Prostate gland (tissue), 2 donors: ENCODE data around the gene NKTR. TPM values are rescaled to one million over a fixed set of nuclear protein-coding genes. Genes with fewer than 3 reads are reported as not detected.
"Not testable (repeated sequence)": the region's sequence is repeated elsewhere in the genome, so short reads cannot be mapped to it uniquely, and the experiment has no call there.

ENCODE experiments used
- DNase-seq: peaks from one replicate; pipeline ENCODE4 v3.0.0-alpha.2; 2019; ENCODE audit warnings: low spot score
- H3K27ac ChIP-seq, 2 donors: fragments of 200-600 bp; sonication (generic); 2 replicates each; pipeline ENCODE4 v1.5.1; 2017 to 2019
- H3K27me3 ChIP-seq: fragments of 200-600 bp; sonication (generic); replicated peaks from 2 replicates; pipeline ENCODE4 v1.5.1; 2019; ENCODE audit not compliant: insufficient read depth
- H3K36me3 ChIP-seq, 2 donors: fragments of 200-600 bp; sonication (generic); 1 replicate in 1 of 2; 2 replicates in 1 of 2; pipeline versions ENCODE4 v1.5.1 to v1.8.1; 2017 to 2019
- H3K4me1 ChIP-seq: fragments of 200-600 bp; sonication (generic); replicated peaks from 2 replicates; pipeline ENCODE4 v1.5.1; 2019
- H3K4me3 ChIP-seq, 2 donors: fragments of 200-600 bp; sonication (generic); 2 replicates each; pipeline ENCODE4 v1.5.1; 2017 to 2019
- H3K9me3 ChIP-seq: fragments of 200-600 bp; sonication (generic); 2 replicates; pipeline ENCODE4 v1.5.1; 2017
- CTCF ChIP-seq, 4 experiments: fragments of 200-600 bp in 2 of 4; fragments of 450-650 bp in 2 of 4; sonication (generic) in 2 of 4; IDR thresholded peaks; 1 replicate in 3 of 4; 2 replicates in 1 of 4; pipeline ENCODE4 v1.5.1; 2016 to 2019; ENCODE audit warnings: antibody characterized with exemption in 4 of 4, mild to moderate bottlenecking in 2 of 4, moderate library complexity in 2 of 4
- POLR2A ChIP-seq: fragments of 450-650 bp; IDR thresholded peaks from one replicate; pipeline ENCODE4 v1.6.1; 2016; ENCODE audit warnings: antibody characterized with exemption, mild to moderate bottlenecking
- POLR2AphosphoS5 ChIP-seq: sonication (generic); formaldehyde crosslinking; IDR thresholded peaks from one replicate; pipeline ENCODE4 v1.6.1; 2017; ENCODE audit warnings: antibody characterized with exemption
- WGBS: methylation state at CpG from one replicate; pipeline ENCODE4 v1.1.5; 2018; 5-methylcytosine and 5-hydroxymethylcytosine counted together
- intact Hi-C: fragments of 100-400 bp; cut with DNase I; formaldehyde crosslinking; loops from one replicate; pipeline ENCODE4 v1.14.2; 2022
- total RNA-seq, 2 donors: library from RNA; depleted of rRNA; stranded (reverse); fragments of >200 nt; gene quantifications; one replicate each; pipeline ENCODE4 v1.1.0, GENCODE V29; 2016

The NKTR gene
- 10 to 100 TPM; 42.2 to 91.6 TPM for total RNA-seq

- no peaks in the 10 kb centered on the region for H3K36me3 ChIP-seq
- peaks cover 4% of the 10 kb centered on the region for H3K4me1 ChIP-seq
- TF ChIP-seq POLR2AphosphoS5 (peak; percentile 96), CTCF (IDR thresholded peaks at IDR 0.05) (peak in 3 of 4 experiments; percentile 18 to 47 (median 29)), POLR2A (peak; percentile 79)
- H3K4me3 ChIP-seq = peak within 1 kb of the TSS; percentile 75 to 77
- intact Hi-C loops = loop anchor here (1.0 to 2.0 kb wide), 2 partner anchors 10 to 52 kb away; partner anchors contain the start of genes SS18L2 and ZBTB47
- 1% methylated on average over 32 of the region's 76 CpGs for WGBS
- no peaks in the 10 kb centered on the region for H3K27me3 ChIP-seq
- DNase-seq = peak; percentile 99
- peak within 1 kb of the TSS; percentile 92 to 96 for H3K27ac ChIP-seq
- H3K9me3 ChIP-seq = no peaks in the 10 kb centered on the region
Measured at GRCh38 chr3:42600111-42600957, at the start of gene NKTR. TSS of gene NKTR (plus strand) at chr3:42600686. CDS start at chr3:42601007, 321 bp downstream.

GRCh38 chr3:42552830-42553229 is 47.7 kb upstream of the NKTR start:
- intact Hi-C loops = no loop called here
- no peak for DNase-seq
- H3K27ac ChIP-seq = no peak overlapping the region
- no peaks in the 10 kb centered on the region for H3K27me3 ChIP-seq
- peaks cover 7% of the 10 kb centered on the region for H3K4me1 ChIP-seq
- 19% methylated on average over 1 of the region's 1 CpG for WGBS
- no peak overlapping the region for H3K4me3 ChIP-seq
- TF ChIP-seq CTCF (IDR thresholded peaks at IDR 0.05) = no peak
- peak; percentile 42 for TF ChIP-seq POLR2AphosphoS5
- H3K9me3 ChIP-seq = no peaks in the 10 kb centered on the region
- peaks cover 0 to 4% of the 10 kb centered on the region in 2 donors for H3K36me3 ChIP-seq

GRCh38 chr3:42556089-42556632 is 44.3 kb upstream of the NKTR start:
- whole genome bisulfite sequencing = 71% methylated on average over 3 of the region's 3 CpGs

GRCh38 chr3:42556817-42557216 is 43.7 kb upstream of the NKTR start:
- H3K27ac ChIP-seq, H3K27me3 ChIP-seq, H3K4me1 ChIP-seq, H3K9me3 ChIP-seq, H3K36me3 ChIP-seq, H3K4me3 ChIP-seq, intact Hi-C loops, DNase-seq: not testable (repeated sequence)
- 95% methylated on average over 6 of the region's 6 CpGs for WGBS

More at GRCh38 chr3:42556089-42556632, 44.3 kb upstream of the NKTR start:
- Histone ChIP-seq H3K4me3 (no peak overlapping the region), H3K4me1 (no peaks in the 10 kb centered on the region), H3K27ac (no peak overlapping the region), H3K27me3 (no peaks in the 10 kb centered on the region), H3K9me3 (no peaks in the 10 kb centered on the region), H3K36me3 (peaks cover 0 to 4% of the 10 kb centered on the region in 2 donors)
- no peak for TF ChIP-seq CTCF (IDR thresholded peaks at IDR 0.05)
- TF ChIP-seq POLR2A = no peak
- no peak for TF ChIP-seq POLR2AphosphoS5
- intact Hi-C loops = no loop called here
- DNase-seq = no peak

GRCh38 chr3:42557854-42558253 is 42.6 kb upstream of the NKTR start:
- Histone ChIP-seq H3K4me3 (no peak overlapping the region), H3K4me1 (peaks cover 1% of the 10 kb centered on the region), H3K27me3 (no peaks in the 10 kb centered on the region), H3K9me3 (no peaks in the 10 kb centered on the region), H3K36me3 (peaks cover 0 to 4% of the 10 kb centered on the region in 2 donors), H3K27ac (no peak overlapping the region)
- DNase-seq = no peak
- intact Hi-C loops = no loop called here
- peak in 2 of 4 experiments; percentile 11 to 32 for TF ChIP-seq CTCF (IDR thresholded peaks at IDR 0.05)
- TF ChIP-seq POLR2AphosphoS5 = no peak
